ENCODE measurements around the gene ZNF726.

GRCh38 chr19:23913931-23914330 lies 755 bp upstream of the ZNF726 start:
- TF ChIP-seq, protein P1, sequence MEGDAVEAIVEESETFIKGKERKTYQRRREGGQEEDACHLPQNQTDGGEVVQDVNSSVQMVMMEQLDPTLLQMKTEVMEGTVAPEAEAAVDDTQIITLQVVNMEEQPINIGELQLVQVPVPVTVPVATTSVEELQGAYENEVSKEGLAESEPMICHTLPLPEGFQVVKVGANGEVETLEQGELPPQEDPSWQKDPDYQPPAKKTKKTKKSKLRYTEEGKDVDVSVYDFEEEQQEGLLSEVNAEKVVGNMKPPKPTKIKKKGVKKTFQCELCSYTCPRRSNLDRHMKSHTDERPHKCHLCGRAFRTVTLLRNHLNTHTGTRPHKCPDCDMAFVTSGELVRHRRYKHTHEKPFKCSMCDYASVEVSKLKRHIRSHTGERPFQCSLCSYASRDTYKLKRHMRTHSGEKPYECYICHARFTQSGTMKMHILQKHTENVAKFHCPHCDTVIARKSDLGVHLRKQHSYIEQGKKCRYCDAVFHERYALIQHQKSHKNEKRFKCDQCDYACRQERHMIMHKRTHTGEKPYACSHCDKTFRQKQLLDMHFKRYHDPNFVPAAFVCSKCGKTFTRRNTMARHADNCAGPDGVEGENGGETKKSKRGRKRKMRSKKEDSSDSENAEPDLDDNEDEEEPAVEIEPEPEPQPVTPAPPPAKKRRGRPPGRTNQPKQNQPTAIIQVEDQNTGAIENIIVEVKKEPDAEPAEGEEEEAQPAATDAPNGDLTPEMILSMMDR (conservative IDR thresholded peaks at IDR 0.05 in 1 of 2, IDR thresholded peaks at IDR 0.05 in 1 of 2; ENCODE audit: low read depth in 1 of 2, low read length in 2 of 2): no peak
- TF ChIP-seq EZH2 (IDR thresholded peaks at IDR 0.05; ENCODE audit: low read length, missing control alignments): no peak
